Measurements from ENCODE around the gene C21orf91. TPM values are rescaled to one million over a fixed set of nuclear protein-coding genes. Genes with fewer than 3 reads are reported as not detected.

C21orf91 gene
- total and polyA plus RNA-seq, 4 donors = 1.8 to 7.2 (median 4.4) TPM

DNA sequence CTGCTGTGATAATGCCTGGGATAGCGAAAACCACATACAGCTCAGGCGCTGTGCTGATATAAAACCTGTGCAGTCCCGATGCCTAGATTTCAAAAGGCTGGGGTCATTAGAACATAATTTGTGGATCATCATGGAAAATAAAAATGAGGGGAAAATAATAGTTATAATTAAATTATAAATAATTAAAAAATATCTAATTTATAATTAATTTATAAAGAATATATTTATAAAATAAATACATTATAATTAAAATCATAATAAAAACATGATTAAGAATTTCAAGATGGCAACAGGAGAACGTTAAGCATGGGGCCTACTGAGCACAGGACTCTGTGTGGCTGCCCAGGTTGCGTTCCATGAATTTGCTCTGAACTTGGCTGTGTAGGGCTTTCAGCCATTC is 53.9 kb downstream of the C21orf91 start (continued):
- no peak for TF ChIP-seq HNF4A (conservative IDR thresholded peaks at IDR 0.05)
- TF ChIP-seq RAD21 (IDR thresholded peaks at IDR 0.05) = no peak
- TF ChIP-seq FOXA1 (IDR thresholded peaks at IDR 0.05) = no peak

DNA sequence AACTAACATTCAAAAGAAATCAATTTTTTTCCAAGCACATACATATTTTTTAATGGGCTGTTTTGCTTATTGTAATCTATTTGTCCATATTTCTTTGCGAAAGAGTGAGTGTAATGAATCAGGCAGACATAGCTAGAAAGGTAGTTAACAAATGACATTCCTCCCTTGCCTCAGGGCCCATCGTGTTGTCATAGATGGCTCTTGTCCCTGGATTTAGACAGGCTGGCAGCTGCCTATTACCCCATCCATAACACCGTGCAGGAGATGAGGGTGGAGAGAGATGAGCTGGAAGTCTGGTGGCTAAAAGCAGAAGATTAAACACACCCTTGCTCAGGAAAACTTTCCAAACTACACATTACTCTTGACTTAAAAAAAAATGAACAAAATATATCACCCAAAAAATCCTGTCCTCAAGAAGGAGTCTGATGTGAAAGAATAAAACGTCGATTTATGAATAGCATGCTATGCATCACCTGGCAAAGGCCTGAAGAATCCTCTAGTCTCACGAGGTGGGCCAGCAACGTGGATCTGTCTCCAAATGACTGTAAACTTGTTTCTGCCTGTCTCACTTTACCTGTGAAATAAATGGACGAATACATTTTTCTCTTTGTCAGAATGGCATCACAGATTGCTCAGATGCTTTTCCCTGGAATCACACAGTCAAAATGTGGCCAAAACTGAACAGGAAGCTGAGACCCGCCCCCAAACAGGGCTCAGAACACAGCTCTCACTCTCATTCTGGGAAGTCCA is 55.7 kb downstream of the C21orf91 start:
- H3K36me3 ChIP-seq (ENCODE audit: control insufficient read depth in 4 of 4, insufficient read depth in 3 of 4, low read depth in 1 of 4, low read length in 3 of 4) = no peaks in the 10 kb centered on the region
- H3K27ac ChIP-seq (ENCODE audit: low read depth in 1 of 2, low read length in 2 of 2) = no peak overlapping the region
- WGBS = 79% methylated on average over 9 of the region's 9 CpGs
- no peak overlapping the region for H3K4me3 ChIP-seq (ENCODE audit: low read depth in 1 of 3, low read length in 3 of 3)
- TF ChIP-seq, protein P1, sequence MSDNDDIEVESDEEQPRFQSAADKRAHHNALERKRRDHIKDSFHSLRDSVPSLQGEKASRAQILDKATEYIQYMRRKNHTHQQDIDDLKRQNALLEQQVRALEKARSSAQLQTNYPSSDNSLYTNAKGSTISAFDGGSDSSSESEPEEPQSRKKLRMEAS (IDR thresholded peaks at IDR 0.05) = no peak
- TF ChIP-seq RXRA (IDR thresholded peaks at IDR 0.05) (no peak), SP1 (IDR thresholded peaks at IDR 0.05) (no peak), FOXA2 (IDR thresholded peaks at IDR 0.05) (no peak), YY1 (IDR thresholded peaks at IDR 0.05) (no peak), EGR1 (IDR thresholded peaks at IDR 0.05; ENCODE audit: low read depth in 2 of 2) (no peak), HNF4G (IDR thresholded peaks at IDR 0.05) (no peak), GABPA (IDR thresholded peaks at IDR 0.05 in 1 of 2, conservative IDR thresholded peaks at IDR 0.05 in 1 of 2) (no peak), TAF1 (conservative IDR thresholded peaks at IDR 0.05) (no peak), RAD21 (IDR thresholded peaks at IDR 0.05) (no peak), HNF4A (conservative IDR thresholded peaks at IDR 0.05) (no peak), NR2F2 (IDR thresholded peaks at IDR 0.05) (no peak), FOXA1 (IDR thresholded peaks at IDR 0.05) (no peak)
- TF ChIP-seq, protein P2, sequence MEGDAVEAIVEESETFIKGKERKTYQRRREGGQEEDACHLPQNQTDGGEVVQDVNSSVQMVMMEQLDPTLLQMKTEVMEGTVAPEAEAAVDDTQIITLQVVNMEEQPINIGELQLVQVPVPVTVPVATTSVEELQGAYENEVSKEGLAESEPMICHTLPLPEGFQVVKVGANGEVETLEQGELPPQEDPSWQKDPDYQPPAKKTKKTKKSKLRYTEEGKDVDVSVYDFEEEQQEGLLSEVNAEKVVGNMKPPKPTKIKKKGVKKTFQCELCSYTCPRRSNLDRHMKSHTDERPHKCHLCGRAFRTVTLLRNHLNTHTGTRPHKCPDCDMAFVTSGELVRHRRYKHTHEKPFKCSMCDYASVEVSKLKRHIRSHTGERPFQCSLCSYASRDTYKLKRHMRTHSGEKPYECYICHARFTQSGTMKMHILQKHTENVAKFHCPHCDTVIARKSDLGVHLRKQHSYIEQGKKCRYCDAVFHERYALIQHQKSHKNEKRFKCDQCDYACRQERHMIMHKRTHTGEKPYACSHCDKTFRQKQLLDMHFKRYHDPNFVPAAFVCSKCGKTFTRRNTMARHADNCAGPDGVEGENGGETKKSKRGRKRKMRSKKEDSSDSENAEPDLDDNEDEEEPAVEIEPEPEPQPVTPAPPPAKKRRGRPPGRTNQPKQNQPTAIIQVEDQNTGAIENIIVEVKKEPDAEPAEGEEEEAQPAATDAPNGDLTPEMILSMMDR (IDR thresholded peaks at IDR 0.05; ENCODE audit: low read depth, low read length, missing input control) = no peak
- TF ChIP-seq, protein P3, sequence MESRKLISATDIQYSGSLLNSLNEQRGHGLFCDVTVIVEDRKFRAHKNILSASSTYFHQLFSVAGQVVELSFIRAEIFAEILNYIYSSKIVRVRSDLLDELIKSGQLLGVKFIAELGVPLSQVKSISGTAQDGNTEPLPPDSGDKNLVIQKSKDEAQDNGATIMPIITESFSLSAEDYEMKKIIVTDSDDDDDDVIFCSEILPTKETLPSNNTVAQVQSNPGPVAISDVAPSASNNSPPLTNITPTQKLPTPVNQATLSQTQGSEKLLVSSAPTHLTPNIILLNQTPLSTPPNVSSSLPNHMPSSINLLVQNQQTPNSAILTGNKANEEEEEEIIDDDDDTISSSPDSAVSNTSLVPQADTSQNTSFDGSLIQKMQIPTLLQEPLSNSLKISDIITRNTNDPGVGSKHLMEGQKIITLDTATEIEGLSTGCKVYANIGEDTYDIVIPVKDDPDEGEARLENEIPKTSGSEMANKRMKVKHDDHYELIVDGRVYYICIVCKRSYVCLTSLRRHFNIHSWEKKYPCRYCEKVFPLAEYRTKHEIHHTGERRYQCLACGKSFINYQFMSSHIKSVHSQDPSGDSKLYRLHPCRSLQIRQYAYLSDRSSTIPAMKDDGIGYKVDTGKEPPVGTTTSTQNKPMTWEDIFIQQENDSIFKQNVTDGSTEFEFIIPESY (IDR thresholded peaks at IDR 0.05) = no peak
- TF ChIP-seq, protein P4, sequence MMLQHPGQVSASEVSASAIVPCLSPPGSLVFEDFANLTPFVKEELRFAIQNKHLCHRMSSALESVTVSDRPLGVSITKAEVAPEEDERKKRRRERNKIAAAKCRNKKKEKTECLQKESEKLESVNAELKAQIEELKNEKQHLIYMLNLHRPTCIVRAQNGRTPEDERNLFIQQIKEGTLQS (IDR thresholded peaks at IDR 0.05) = no peak
- TF ChIP-seq, protein P5, sequence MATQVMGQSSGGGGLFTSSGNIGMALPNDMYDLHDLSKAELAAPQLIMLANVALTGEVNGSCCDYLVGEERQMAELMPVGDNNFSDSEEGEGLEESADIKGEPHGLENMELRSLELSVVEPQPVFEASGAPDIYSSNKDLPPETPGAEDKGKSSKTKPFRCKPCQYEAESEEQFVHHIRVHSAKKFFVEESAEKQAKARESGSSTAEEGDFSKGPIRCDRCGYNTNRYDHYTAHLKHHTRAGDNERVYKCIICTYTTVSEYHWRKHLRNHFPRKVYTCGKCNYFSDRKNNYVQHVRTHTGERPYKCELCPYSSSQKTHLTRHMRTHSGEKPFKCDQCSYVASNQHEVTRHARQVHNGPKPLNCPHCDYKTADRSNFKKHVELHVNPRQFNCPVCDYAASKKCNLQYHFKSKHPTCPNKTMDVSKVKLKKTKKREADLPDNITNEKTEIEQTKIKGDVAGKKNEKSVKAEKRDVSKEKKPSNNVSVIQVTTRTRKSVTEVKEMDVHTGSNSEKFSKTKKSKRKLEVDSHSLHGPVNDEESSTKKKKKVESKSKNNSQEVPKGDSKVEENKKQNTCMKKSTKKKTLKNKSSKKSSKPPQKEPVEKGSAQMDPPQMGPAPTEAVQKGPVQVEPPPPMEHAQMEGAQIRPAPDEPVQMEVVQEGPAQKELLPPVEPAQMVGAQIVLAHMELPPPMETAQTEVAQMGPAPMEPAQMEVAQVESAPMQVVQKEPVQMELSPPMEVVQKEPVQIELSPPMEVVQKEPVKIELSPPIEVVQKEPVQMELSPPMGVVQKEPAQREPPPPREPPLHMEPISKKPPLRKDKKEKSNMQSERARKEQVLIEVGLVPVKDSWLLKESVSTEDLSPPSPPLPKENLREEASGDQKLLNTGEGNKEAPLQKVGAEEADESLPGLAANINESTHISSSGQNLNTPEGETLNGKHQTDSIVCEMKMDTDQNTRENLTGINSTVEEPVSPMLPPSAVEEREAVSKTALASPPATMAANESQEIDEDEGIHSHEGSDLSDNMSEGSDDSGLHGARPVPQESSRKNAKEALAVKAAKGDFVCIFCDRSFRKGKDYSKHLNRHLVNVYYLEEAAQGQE (IDR thresholded peaks at IDR 0.05) = no peak
- no peak for DNase-seq (ENCODE audit: low spot score)
- H3K4me1 ChIP-seq (ENCODE audit: control insufficient read depth in 4 of 4, insufficient read depth in 4 of 4, low read length in 3 of 4) = no peaks in the 10 kb centered on the region
- H3K9ac ChIP-seq (ENCODE audit: low read depth in 1 of 2, low read length in 2 of 2) = no peak overlapping the region
- H3K27me3 ChIP-seq (ENCODE audit: control insufficient read depth in 4 of 4, insufficient read depth in 4 of 4, low read length in 3 of 4) = no peaks in the 10 kb centered on the region
- no peaks in the 10 kb centered on the region for H3K9me3 ChIP-seq (ENCODE audit: control insufficient read depth in 4 of 4, low read length in 3 of 4)

Measured in liver (tissue), 9 donors.